Right lobe of liver (tissue), 6 donors: ENCODE results near the gene N4BP2L2. TPM values are rescaled to one million over a fixed set of nuclear protein-coding genes. Genes with fewer than 3 reads are reported as not detected.

Experiments used
- ATAC-seq, 4 donors: fragments of 200-7000 bp; cut with Tn5 transposase; one replicate each; pipeline ENCODE4 v1.9.1; 2020; ENCODE audit warnings: mild to moderate bottlenecking in 4 of 4, moderate library complexity in 4 of 4
- DNase-seq, 3 donors: peaks; one replicate each; pipeline ENCODE4 v3.0.0-alpha.2; 2020
- H3K27ac ChIP-seq, 3 donors: fragments of 200-600 bp; one replicate each; pipeline ENCODE4 v1.8.0; 2022
- H3K27me3 ChIP-seq, 2 donors: fragments of 200-600 bp; one replicate each; pipeline ENCODE4 v1.8.0; 2022
- H3K36me3 ChIP-seq, 4 donors: fragments of 200-600 bp; sonication (generic) in 1 of 4; one replicate each; pipeline versions ENCODE4 v1.5.1 to v1.8.0; 2017 to 2022; ENCODE audit warnings: control low read depth in 1 of 4
- H3K4me1 ChIP-seq, 4 donors: fragments of 200-600 bp; sonication (generic) in 1 of 4; one replicate each; pipeline versions ENCODE4 v1.5.1 to v1.8.0; 2017 to 2022; ENCODE audit warnings: control low read depth in 1 of 4
- H3K4me3 ChIP-seq, 3 donors: fragments of 200-600 bp; one replicate each; pipeline ENCODE4 v1.8.0; 2022
- H3K9me3 ChIP-seq, 4 donors: fragments of 200-600 bp; sonication (generic) in 1 of 4; one replicate each; pipeline versions ENCODE4 v1.5.1 to v1.8.0; 2017 to 2022; ENCODE audit warnings: control low read depth in 1 of 4
- CTCF ChIP-seq, 4 donors: fragments of 200-600 bp in 3 of 4; fragments of 450-650 bp in 1 of 4; IDR thresholded peaks; one replicate each; pipeline versions ENCODE4 v1.5.1 to v1.8.0; 2016 to 2022; ENCODE audit warnings: antibody characterized with exemption in 4 of 4, mild to moderate bottlenecking in 2 of 4
- POLR2A ChIP-seq: fragments of 450-650 bp; IDR thresholded peaks from one replicate; pipeline ENCODE4 v1.6.1; 2017; ENCODE audit warnings: antibody characterized with exemption, mild to moderate bottlenecking
- WGBS: methylation state at CpG from one replicate; pipeline ENCODE4 v1.1.6; 2018; ENCODE audit warnings: low coverage, low lambda C conversion rate; ENCODE audit not compliant: insufficient coverage; ENCODE audit errors: missing lambda C conversion rate; 5-methylcytosine and 5-hydroxymethylcytosine counted together
- intact Hi-C, 2 donors: fragments of 100-400 bp; cut with DNase I; formaldehyde crosslinking; loops; one replicate each; pipeline versions ENCODE4 v1.11.2 to v1.14.1; 2022
- total RNA-seq, 6 experiments: library from RNA; depleted of rRNA in 2 of 6; stranded (reverse); fragments of >200 nt in 2 of 6; fragmentation: NEBNext Ultra II Directional in 3 of 6; extraction: Animal tissue kit (Norgen Biotek cat#: 25700) in 3 of 6; gene quantifications; one replicate each; pipeline versions ENCODE4 v1.1.0 to v1.2.4, GENCODE V29; 2016 to 2023
- donor health status: DM: no; HTN: yes; CAD: no.
- donor health status: DM: no; HTN: no; CAD: no.
- donor health status: DM: no; HTN: no; CAD: no.
- donor health status: DM: no; HTN: yes; CAD: no.
- donor health status: DM: no; HTN: yes; CAD: no.

The N4BP2L2 gene
- total RNA-seq, 6 experiments from 2014 or later, result 48.8 to 99.7 (median 61.1) TPM

GRCh38 chr13:32537580-32538142 lies 934 bp downstream of the N4BP2L2 start:
- Histone ChIP-seq H3K27me3 (no peaks in the 10 kb centered on the region), H3K4me3 (peak overlapping the region; percentile 59 to 78 (median 72)), H3K4me1 (peaks cover 0 to 27% (median 0%) of the 10 kb centered on the region in 4 donors), H3K27ac (peak overlapping the region; percentile 96 to 98 (median 97)), H3K36me3 (peaks cover 0 to 17% (median 5%) of the 10 kb centered on the region in 4 donors), H3K9me3 (no peaks in the 10 kb centered on the region)
- WGBS, result 25% methylated on average over 14 of the region's 22 CpGs
- peak in 3 of 4 donors; percentile 1 to 18 (median 14) for ATAC-seq
- DNase-seq, result peak; percentile 45 to 59 (median 56)
- intact Hi-C loops, result no loop called here
- no peak for TF ChIP-seq POLR2A

GRCh38 chr13:32535748-32536147 lies 2.8 kb downstream of the N4BP2L2 start:
- no peak overlapping the region for H3K4me3 ChIP-seq
- H3K36me3 ChIP-seq, result peaks cover 0 to 17% (median 5%) of the 10 kb centered on the region in 4 donors

GRCh38 chr13:32535115-32535514 lies 3.5 kb downstream of the N4BP2L2 start:
- no peak overlapping the region for H3K27ac ChIP-seq
- H3K36me3 ChIP-seq, result peaks cover 0 to 17% (median 5%) of the 10 kb centered on the region in 4 donors
- no peak overlapping the region for H3K4me3 ChIP-seq
- DNase-seq (no peak), ATAC-seq (no peak)
- intact Hi-C loops, result no loop called here
- no peaks in the 10 kb centered on the region for H3K27me3 ChIP-seq
- H3K4me1 ChIP-seq, result peaks cover 0 to 40% (median 0%) of the 10 kb centered on the region in 4 donors
- TF ChIP-seq CTCF (IDR thresholded peaks at IDR 0.05), result no peak
- no peak for TF ChIP-seq POLR2A
- 50% methylated on average over 1 of the region's 1 CpG for WGBS
- no peaks in the 10 kb centered on the region for H3K9me3 ChIP-seq

More at GRCh38 chr13:32535748-32536147, 2.8 kb downstream of the N4BP2L2 start:
- no peaks in the 10 kb centered on the region for H3K9me3 ChIP-seq
- intact Hi-C loops, result no loop called here
- no peaks in the 10 kb centered on the region for H3K27me3 ChIP-seq
- TF ChIP-seq POLR2A, result no peak
- TF ChIP-seq CTCF (IDR thresholded peaks at IDR 0.05), result no peak
- no peak for ATAC-seq
- H3K4me1 ChIP-seq, result peaks cover 0 to 40% (median 0%) of the 10 kb centered on the region in 4 donors
- DNase-seq, result no peak
- 90% methylated on average over 2 of the region's 2 CpGs for WGBS
- no peak overlapping the region for H3K27ac ChIP-seq

GRCh38 chr13:32530841-32531253 lies 7.7 kb downstream of the N4BP2L2 start:
- ATAC-seq, result peak; percentile 69 to 86 (median 78)
- no peaks in the 10 kb centered on the region for H3K9me3 ChIP-seq
- H3K27me3 ChIP-seq, result no peaks in the 10 kb centered on the region
- 36% methylated on average over 2 of the region's 2 CpGs for WGBS
- no peak overlapping the region for H3K4me3 ChIP-seq
- no peak for DNase-seq
- TF ChIP-seq POLR2A, result no peak
- TF ChIP-seq CTCF (IDR thresholded peaks at IDR 0.05), result no peak
- intact Hi-C loops, result no loop called here
- peaks cover 0 to 24% (median 0%) of the 10 kb centered on the region in 4 donors for H3K4me1 ChIP-seq
- no peak overlapping the region for H3K27ac ChIP-seq
- peaks cover 0 to 10% (median 1%) of the 10 kb centered on the region in 4 donors for H3K36me3 ChIP-seq

GRCh38 chr13:32528358-32528757 lies 10.2 kb downstream of the N4BP2L2 start:
- H3K36me3 ChIP-seq, result peaks cover 0 to 5% (median 0%) of the 10 kb centered on the region in 4 donors
- DNase-seq (no peak), ATAC-seq (no peak)
- intact Hi-C loops, result no loop called here
- no peak overlapping the region for H3K27ac ChIP-seq
- no peak overlapping the region for H3K4me3 ChIP-seq
- no peaks in the 10 kb centered on the region for H3K9me3 ChIP-seq
- H3K4me1 ChIP-seq, result peaks cover 0 to 13% (median 0%) of the 10 kb centered on the region in 4 donors
- H3K27me3 ChIP-seq, result no peaks in the 10 kb centered on the region
- WGBS, result 69% methylated on average over 3 of the region's 3 CpGs
- TF ChIP-seq CTCF (IDR thresholded peaks at IDR 0.05) (no peak), POLR2A (no peak)
